Upper lobe of left lung (tissue), 6 donors: ENCODE results near the gene DPY19L2. TPM values are rescaled to one million over a fixed set of nuclear protein-coding genes. Genes with fewer than 3 reads are reported as not detected.
A peak's percentile ranks its signal among the peaks of the same experiment; 100 is the strongest.
"Not testable (repeated sequence)": the region's sequence is repeated elsewhere in the genome, so short reads cannot be mapped to it uniquely, and the experiment has no call there.

Experiments
- ATAC-seq, 2 donors: fragments of 200-7000 bp; cut with Tn5 transposase; one replicate each; pipeline ENCODE4 v1.9.1; 2022; ENCODE audit warnings: mild to moderate bottlenecking in 2 of 2, moderate library complexity in 2 of 2; ENCODE audit not compliant: low FRiP score in 2 of 2
- DNase-seq, 2 donors: peaks; one replicate each; pipeline ENCODE4 v3.0.0-alpha.2; 2019 to 2020
- H3K27ac ChIP-seq, 4 donors: fragments of 200-600 bp; sonication (generic); one replicate each; pipeline ENCODE4 v1.5.1; 2016 to 2019
- H3K27me3 ChIP-seq, 4 donors: fragments of 200-600 bp; sonication (generic); one replicate each; pipeline ENCODE4 v1.5.1; 2017 to 2019
- H3K36me3 ChIP-seq, 4 donors: fragments of 200-600 bp; sonication (generic); one replicate each; pipeline ENCODE4 v1.5.1; 2016 to 2019
- H3K4me1 ChIP-seq, 4 donors: fragments of 200-600 bp; sonication (generic); one replicate each; pipeline ENCODE4 v1.5.1; 2018 to 2019
- H3K4me3 ChIP-seq, 4 donors: fragments of 200-600 bp; sonication (generic); one replicate each; pipeline ENCODE4 v1.5.1; 2017 to 2019; ENCODE audit warnings: mild to moderate bottlenecking in 2 of 4, moderate library complexity in 1 of 4
- H3K9me3 ChIP-seq, 4 donors: fragments of 200-600 bp; sonication (generic); one replicate each; pipeline ENCODE4 v1.5.1; 2018 to 2019
- CTCF ChIP-seq, 6 experiments: fragments of 450-650 bp in 4 of 6; fragments of 200-600 bp in 2 of 6; sonication (generic) in 2 of 6; IDR thresholded peaks; one replicate each; pipeline ENCODE4 v1.5.1; 2016 to 2019; ENCODE audit warnings: antibody characterized with exemption in 6 of 6
- WGBS, 2 donors: methylation state at CpG; one replicate each; pipeline ENCODE4 v1.1.5; 2017 to 2018; 5-methylcytosine and 5-hydroxymethylcytosine counted together
- total RNA-seq, 6 donors: library from RNA; depleted of rRNA in 4 of 6; stranded (reverse); fragments of >200 nt in 4 of 6; gene quantifications; one replicate each; pipeline versions ENCODE4 v1.1.0 to v1.2.1, GENCODE V29; 2016 to 2021
- donor health status: DM: no; HTN: no; CAD: no; lungs with moderate emphysema.
- donor health status: DM: no; HTN: yes; CAD: no; lungs with severe emphysema.

The DPY19L2 gene
- total RNA-seq, 6 donors from 2014 or later, result 0.97 to 7.9 (median 2.7) TPM

- H3K9me3 ChIP-seq, ATAC-seq, DNase-seq, H3K27ac ChIP-seq, H3K27me3 ChIP-seq, H3K36me3 ChIP-seq, H3K4me3 ChIP-seq: not testable (repeated sequence)
- WGBS, 2 donors, result 18 to 27% methylated on average over 2 of the region's 2 CpGs
- H3K4me1 ChIP-seq, result peaks cover 0 to 15% (median 2%) of the 10 kb centered on the region in 4 donors
- peak in 1 of 6 experiments; percentile 19 for TF ChIP-seq CTCF (IDR thresholded peaks at IDR 0.05)
These were observed 4.3 kb upstream of the DPY19L2 start for GRCh38 chr12:63672550-63672949.

- not testable (repeated sequence) for H3K36me3 ChIP-seq, H3K27me3 ChIP-seq, DNase-seq, H3K9me3 ChIP-seq, H3K27ac ChIP-seq, H3K4me3 ChIP-seq, ATAC-seq
- 78 to 89% methylated on average over 1 of the region's 1 CpG for WGBS, 2 donors
- peaks cover 0 to 15% (median 2%) of the 10 kb centered on the region in 4 donors for H3K4me1 ChIP-seq
These were observed 1.6 kb upstream of the DPY19L2 start for GRCh38 chr12:63669936-63670335.

- ATAC-seq, H3K9me3 ChIP-seq, H3K36me3 ChIP-seq, H3K27me3 ChIP-seq, DNase-seq, H3K27ac ChIP-seq: not testable (repeated sequence)
- Histone ChIP-seq H3K4me3 (peak overlapping the region in 2 of 4 donors; percentile 57 to 62), H3K4me1 (peaks cover 0 to 15% (median 2%) of the 10 kb centered on the region in 4 donors)
- WGBS, 2 donors, result 66 to 75% methylated on average over 1 to 4 of the region's 8 CpGs
These were observed 1.1 kb upstream of the DPY19L2 start for GRCh38 chr12:63669427-63669826.

- peak in 1 of 2 donors; percentile 55 for ATAC-seq
- peak in 1 of 2 donors; percentile 85 for DNase-seq
- H3K27me3 ChIP-seq, H3K36me3 ChIP-seq, H3K9me3 ChIP-seq: not testable (repeated sequence)
- Histone ChIP-seq H3K27ac (peak overlapping the region in 1 of 4 donors; percentile 67), H3K4me1 (peaks cover 0 to 15% (median 2%) of the 10 kb centered on the region in 4 donors), H3K4me3 (peak overlapping the region; percentile 25 to 62 (median 59))
- 1 to 2% methylated on average over 19 to 40 of the region's 44 CpGs for WGBS, 2 donors
These were observed 590 bp upstream of the DPY19L2 start for GRCh38 chr12:63668800-63669365.

- not testable (repeated sequence) for H3K27me3 ChIP-seq, H3K36me3 ChIP-seq, ATAC-seq, H3K4me1 ChIP-seq, H3K4me3 ChIP-seq, H3K27ac ChIP-seq, DNase-seq, H3K9me3 ChIP-seq
- WGBS, 2 donors, result 82 to 83% methylated on average over 7 of the region's 7 CpGs
These were observed 5.3 kb downstream of the DPY19L2 start for GRCh38 chr12:63663005-63663404.

- H3K27ac ChIP-seq, H3K9me3 ChIP-seq, H3K27me3 ChIP-seq, H3K4me1 ChIP-seq, H3K4me3 ChIP-seq, DNase-seq, H3K36me3 ChIP-seq, ATAC-seq: not testable (repeated sequence)
- 78 to 93% methylated on average over 3 of the region's 3 CpGs for WGBS, 2 donors
These were observed 9.8 kb downstream of the DPY19L2 start for GRCh38 chr12:63658501-63658900.

GRCh38 chr12:63656407-63656806 is 11.9 kb downstream of the DPY19L2 start:
- not testable (repeated sequence) for H3K36me3 ChIP-seq, ATAC-seq, H3K27ac ChIP-seq, H3K4me1 ChIP-seq, H3K4me3 ChIP-seq, H3K9me3 ChIP-seq, H3K27me3 ChIP-seq, DNase-seq
- 84 to 89% methylated on average over 2 of the region's 2 CpGs for WGBS, 2 donors

GRCh38 chr12:63655543-63656257 is 12.6 kb downstream of the DPY19L2 start:
- H3K27ac ChIP-seq, H3K4me1 ChIP-seq, H3K27me3 ChIP-seq, H3K9me3 ChIP-seq, H3K36me3 ChIP-seq, ATAC-seq, DNase-seq, H3K4me3 ChIP-seq: not testable (repeated sequence)
- WGBS, 2 donors, result 49 to 62% methylated on average over 5 of the region's 5 CpGs

GRCh38 chr12:63654481-63654880 is 13.8 kb downstream of the DPY19L2 start:
- 66 to 67% methylated on average over 5 of the region's 5 CpGs for WGBS, 2 donors

GRCh38 chr12:63649517-63649916 is 18.8 kb downstream of the DPY19L2 start:
- H3K36me3 ChIP-seq, H3K9me3 ChIP-seq, H3K27ac ChIP-seq, H3K4me1 ChIP-seq, H3K27me3 ChIP-seq, DNase-seq, H3K4me3 ChIP-seq, ATAC-seq: not testable (repeated sequence)
- WGBS, 2 donors, result 100% methylated on average over 1 of the region's 1 CpG

More at GRCh38 chr12:63654481-63654880, 13.8 kb downstream of the DPY19L2 start:
- not testable (repeated sequence) for DNase-seq, H3K36me3 ChIP-seq, H3K9me3 ChIP-seq, H3K27me3 ChIP-seq, ATAC-seq, H3K4me3 ChIP-seq, H3K4me1 ChIP-seq, H3K27ac ChIP-seq

- DNase-seq, H3K4me3 ChIP-seq, H3K27me3 ChIP-seq, ATAC-seq, H3K27ac ChIP-seq, H3K36me3 ChIP-seq, H3K9me3 ChIP-seq, H3K4me1 ChIP-seq: not testable (repeated sequence)
- WGBS, 2 donors, result 41 to 48% methylated on average over 5 of the region's 5 CpGs
These were observed 24.7 kb downstream of the DPY19L2 start for GRCh38 chr12:63643381-63644140.

- not testable (repeated sequence) for H3K36me3 ChIP-seq, H3K27ac ChIP-seq, DNase-seq, H3K9me3 ChIP-seq, H3K4me3 ChIP-seq, H3K27me3 ChIP-seq, H3K4me1 ChIP-seq, ATAC-seq
- WGBS, 2 donors, result 81 to 95% methylated on average over 4 of the region's 4 CpGs
These were observed 44.0 kb downstream of the DPY19L2 start for GRCh38 chr12:63624258-63624657.
